ENCODE results near the gene SAMD4A. TPM values are rescaled to one million over a fixed set of nuclear protein-coding genes. Genes with fewer than 3 reads are reported as not detected.
"Not testable (repeated sequence)": the region's sequence is repeated elsewhere in the genome, so short reads cannot be mapped to it uniquely, and the experiment has no call there.

SAMD4A gene
- polyA plus RNA-seq, 10 donors, result 50.6 to 73.8 (median 59.9) TPM

GRCh38 chr14:54797986-54798385, 231.1 kb downstream of the SAMD4A start:
- DNase-seq, result no peak

GRCh38 chr14:54798465-54799124, 231.7 kb downstream of the SAMD4A start:
- DNase-seq, result no peak

GRCh38 chr14:54801482-54801881, 234.6 kb downstream of the SAMD4A start:
- DNase-seq, result not testable (repeated sequence)

- DNase-seq, result no peak
Measured at GRCh38 chr14:54803396-54803795, 236.5 kb downstream of the SAMD4A start.

- no peak for DNase-seq
Measured at GRCh38 chr14:54803926-54804537, 237.1 kb downstream of the SAMD4A start.

GRCh38 chr14:54804538-54805041, 237.7 kb downstream of the SAMD4A start:
- DNase-seq, result no peak

- no peak for DNase-seq
Measured at GRCh38 chr14:54805070-54805444, 238.1 kb downstream of the SAMD4A start.

GRCh38 chr14:54805445-54806322, 238.8 kb downstream of the SAMD4A start:
- DNase-seq, result peak; percentile 77 to 91 (median 86)

- DNase-seq, result no peak
Measured at GRCh38 chr14:54806616-54807015, 239.7 kb downstream of the SAMD4A start.

GRCh38 chr14:54807428-54807827, 240.5 kb downstream of the SAMD4A start:
- no peak for DNase-seq

- no peak for DNase-seq
Measured at GRCh38 chr14:54807881-54808280, 241.0 kb downstream of the SAMD4A start.

GRCh38 chr14:54808326-54809161, 241.6 kb downstream of the SAMD4A start:
- DNase-seq, result no peak

- no peak for DNase-seq
Measured at GRCh38 chr14:54809767-54810166, 242.8 kb downstream of the SAMD4A start.

GRCh38 chr14:54812617-54813016, 245.7 kb downstream of the SAMD4A start:
- DNase-seq, result no peak

- DNase-seq, result no peak
Measured at GRCh38 chr14:54813081-54813480, 246.2 kb downstream of the SAMD4A start.

GRCh38 chr14:54814076-54814475, 247.1 kb downstream of the SAMD4A start:
- DNase-seq, result no peak

GRCh38 chr14:54815016-54815415, 248.1 kb downstream of the SAMD4A start:
- DNase-seq, result peak; percentile 15 to 38 (median 18)

- no peak for DNase-seq
Measured at GRCh38 chr14:54815515-54815914, 248.6 kb downstream of the SAMD4A start.

- DNase-seq, result no peak
Measured at GRCh38 chr14:54816450-54816849, 249.5 kb downstream of the SAMD4A start.

GRCh38 chr14:54817506-54817905, 250.6 kb downstream of the SAMD4A start:
- no peak for DNase-seq

Data from muscle of back (tissue), 11 donors.